ENCODE results near the gene EMX2. TPM values are rescaled to one million over a fixed set of nuclear protein-coding genes. Genes with fewer than 3 reads are reported as not detected.

Gene EMX2
- total RNA-seq, 1 donor from 2014 or later: 6.1 TPM

- TF ChIP-seq CTCF (IDR thresholded peaks at IDR 0.05; ENCODE audit: insufficient read depth, low read length, poor library complexity, severe bottlenecking): no peak
- DNase-seq (ENCODE audit: low read depth): no peak
- no peaks in the 10 kb centered on the region for H3K36me3 ChIP-seq (ENCODE audit: control insufficient read depth, insufficient read depth, low read length)
These were observed 47.7 kb downstream of the EMX2 start for GRCh38 chr10:117590101-117590875.

GRCh38 chr10:117591043-117591442 lies 48.5 kb downstream of the EMX2 start:
- no peaks in the 10 kb centered on the region for H3K27me3 ChIP-seq (ENCODE audit: control insufficient read depth, insufficient read depth, low read length)
- TF ChIP-seq CTCF (IDR thresholded peaks at IDR 0.05; ENCODE audit: insufficient read depth, low read length, poor library complexity, severe bottlenecking): no peak
- no peak for DNase-seq (ENCODE audit: low read depth)
- no peak overlapping the region for H3K4me3 ChIP-seq (ENCODE audit: low read depth, low read length)
- H3K36me3 ChIP-seq (ENCODE audit: control insufficient read depth, insufficient read depth, low read length): no peaks in the 10 kb centered on the region

More at GRCh38 chr10:117590101-117590875, 47.7 kb downstream of the EMX2 start:
- Histone ChIP-seq H3K27me3 (ENCODE audit: control insufficient read depth, insufficient read depth, low read length) (no peaks in the 10 kb centered on the region), H3K4me3 (ENCODE audit: low read depth, low read length) (no peak overlapping the region)

- Histone ChIP-seq H3K36me3 (ENCODE audit: control insufficient read depth, insufficient read depth, low read length) (no peaks in the 10 kb centered on the region), H3K27me3 (ENCODE audit: control insufficient read depth, insufficient read depth, low read length) (no peaks in the 10 kb centered on the region), H3K4me3 (ENCODE audit: low read depth, low read length) (no peak overlapping the region)
- no peak for DNase-seq (ENCODE audit: low read depth)
- no peak for TF ChIP-seq CTCF (IDR thresholded peaks at IDR 0.05; ENCODE audit: insufficient read depth, low read length, poor library complexity, severe bottlenecking)
These were observed 52.2 kb downstream of the EMX2 start for GRCh38 chr10:117594722-117595121.

GRCh38 chr10:117596706-117597105 lies 54.2 kb downstream of the EMX2 start:
- H3K36me3 ChIP-seq (ENCODE audit: control insufficient read depth, insufficient read depth, low read length): no peaks in the 10 kb centered on the region
- DNase-seq (ENCODE audit: low read depth): no peak
- no peaks in the 10 kb centered on the region for H3K27me3 ChIP-seq (ENCODE audit: control insufficient read depth, insufficient read depth, low read length)
- no peak for TF ChIP-seq CTCF (IDR thresholded peaks at IDR 0.05; ENCODE audit: insufficient read depth, low read length, poor library complexity, severe bottlenecking)
- no peak overlapping the region for H3K4me3 ChIP-seq (ENCODE audit: low read depth, low read length)

- Histone ChIP-seq H3K4me3 (ENCODE audit: low read depth, low read length) (no peak overlapping the region), H3K27me3 (ENCODE audit: control insufficient read depth, insufficient read depth, low read length) (no peaks in the 10 kb centered on the region), H3K36me3 (ENCODE audit: control insufficient read depth, insufficient read depth, low read length) (no peaks in the 10 kb centered on the region)
- no peak for TF ChIP-seq CTCF (IDR thresholded peaks at IDR 0.05; ENCODE audit: insufficient read depth, low read length, poor library complexity, severe bottlenecking)
- DNase-seq (ENCODE audit: low read depth): no peak
These were observed 54.7 kb downstream of the EMX2 start for GRCh38 chr10:117597216-117597615.

Other genes starting within 250 kb of the EMX2 start
- gene PDZD8, start 167.3 kb upstream of the EMX2 start, total RNA-seq: 30.9 and 84.7 TPM in 2 replicates